Measurements from ENCODE around the gene FIBCD1.
"Not testable (repeated sequence)": the region's sequence is repeated elsewhere in the genome, so short reads cannot be mapped to it uniquely, and the experiment has no call there.

FIBCD1 gene

GRCh38 chr9:130973686-130974281, 34.7 kb upstream of the FIBCD1 start:
- no peak for DNase-seq

GRCh38 chr9:130972957-130973685, 34.1 kb upstream of the FIBCD1 start:
- DNase-seq, result no peak

- no peak for DNase-seq
These were observed 33.4 kb upstream of the FIBCD1 start for GRCh38 chr9:130972277-130972956.

- DNase-seq, result no peak
These were observed 32.3 kb upstream of the FIBCD1 start for GRCh38 chr9:130971294-130971849.

GRCh38 chr9:130970855-130971254, 31.8 kb upstream of the FIBCD1 start:
- no peak for DNase-seq

GRCh38 chr9:130970052-130970451, 31.0 kb upstream of the FIBCD1 start:
- no peak for DNase-seq

- no peak for DNase-seq
These were observed 26.6 kb upstream of the FIBCD1 start for GRCh38 chr9:130965680-130966079.

- DNase-seq, result no peak
These were observed 24.9 kb upstream of the FIBCD1 start for GRCh38 chr9:130963916-130964315.

GRCh38 chr9:130963337-130963908, 24.4 kb upstream of the FIBCD1 start:
- DNase-seq, result no peak

GRCh38 chr9:130962418-130963316, 23.6 kb upstream of the FIBCD1 start:
- no peak for DNase-seq

- no peak for DNase-seq
These were observed 22.7 kb upstream of the FIBCD1 start for GRCh38 chr9:130961511-130962300.

- no peak for DNase-seq
These were observed 21.7 kb upstream of the FIBCD1 start for GRCh38 chr9:130960522-130961378.

- no peak for DNase-seq
These were observed 20.8 kb upstream of the FIBCD1 start for GRCh38 chr9:130959809-130960334.

- not testable (repeated sequence) for DNase-seq
These were observed 19.5 kb upstream of the FIBCD1 start for GRCh38 chr9:130958564-130958963.

- DNase-seq, result no peak
These were observed 18.6 kb upstream of the FIBCD1 start for GRCh38 chr9:130957451-130958203.

GRCh38 chr9:130956636-130957450, 17.8 kb upstream of the FIBCD1 start:
- DNase-seq, result no peak

GRCh38 chr9:130955947-130956621, 17.0 kb upstream of the FIBCD1 start:
- DNase-seq, result no peak

GRCh38 chr9:130954925-130955324, 15.9 kb upstream of the FIBCD1 start:
- DNase-seq, result not testable (repeated sequence)
